HG03460 (cell line): ENCODE results near the gene CKB.

Source experiments
- ATAC-seq: cut with Tn5 transposase; IDR thresholded peaks from one replicate; pipeline ENCODE4 v1.9.1; 2021; ENCODE audit not compliant: unreplicated experiment

Gene CKB

DNA sequence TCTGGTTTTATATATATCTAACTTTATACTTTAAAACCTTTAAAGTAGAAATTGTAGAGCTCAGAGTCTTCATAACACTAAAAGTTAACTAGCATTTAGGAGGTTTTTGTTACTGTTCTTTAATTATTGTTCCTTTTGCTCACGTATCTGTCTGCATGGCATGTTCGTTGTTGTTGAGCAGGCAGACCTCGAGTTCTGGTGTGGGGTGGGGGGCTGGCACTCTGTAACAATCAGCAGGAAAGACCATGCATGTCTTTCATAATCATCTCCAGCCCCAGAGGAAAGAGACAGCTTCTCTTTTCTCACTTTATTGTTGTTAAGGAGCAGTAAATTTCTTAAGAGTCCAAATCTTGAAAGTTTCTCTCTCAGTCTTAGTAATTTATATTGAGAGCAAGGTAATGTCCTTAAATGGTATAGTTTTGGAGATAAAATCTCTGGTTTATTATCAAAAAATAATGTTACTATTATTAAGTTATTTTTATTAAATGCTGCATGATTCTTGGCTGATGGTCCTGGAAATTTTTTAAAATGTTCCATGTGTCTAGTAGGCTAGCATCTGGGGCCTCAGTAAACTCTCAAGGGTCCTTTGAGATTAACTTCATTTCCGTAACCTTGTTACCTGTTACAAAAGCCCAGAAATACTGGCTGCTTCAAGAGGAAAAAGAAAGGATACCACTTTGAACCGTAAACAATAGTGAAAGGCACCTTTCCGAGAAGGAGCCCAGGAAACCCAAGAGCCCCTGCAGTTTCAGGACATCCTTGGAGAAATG lies 30.3 kb downstream of the CKB start:
- no peak for ATAC-seq

DNA sequence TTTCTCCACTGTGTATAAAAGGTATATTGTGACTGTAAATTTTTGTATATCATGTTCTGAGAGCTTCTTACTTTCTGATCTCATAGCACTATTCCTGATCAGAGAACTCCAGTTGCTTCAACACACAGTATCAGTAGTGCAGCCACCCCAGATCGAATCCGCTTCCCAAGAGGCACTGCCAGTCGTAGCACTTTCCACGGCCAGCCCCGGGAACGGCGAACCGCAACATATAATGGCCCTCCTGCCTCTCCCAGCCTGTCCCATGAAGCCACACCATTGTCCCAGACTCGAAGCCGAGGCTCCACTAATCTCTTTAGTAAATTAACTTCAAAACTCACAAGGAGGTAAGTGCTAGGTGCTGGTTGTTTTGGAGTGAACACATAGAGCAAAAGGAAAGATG lies 30.9 kb downstream of the CKB start:
- ATAC-seq = no peak

DNA sequence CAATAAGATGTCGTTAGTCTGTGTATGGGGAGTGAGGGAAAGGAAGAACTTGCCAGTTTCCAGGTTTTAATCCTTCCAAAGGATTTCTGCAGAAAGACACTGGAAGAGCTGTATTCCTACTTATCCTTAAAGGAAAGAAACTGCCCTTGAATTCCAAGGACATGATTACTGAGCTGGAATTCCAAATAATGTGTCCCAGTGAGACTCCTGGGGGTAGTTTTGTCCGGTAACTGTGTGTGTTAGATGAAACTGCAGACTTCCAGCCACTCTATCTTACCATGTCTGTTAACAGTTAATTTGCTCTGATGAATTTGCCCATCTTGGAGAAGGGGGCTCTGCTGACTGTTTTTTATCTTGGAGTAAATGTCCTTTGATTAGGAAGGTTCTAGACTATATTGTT lies 33.0 kb downstream of the CKB start:
- ATAC-seq = no peak

DNA sequence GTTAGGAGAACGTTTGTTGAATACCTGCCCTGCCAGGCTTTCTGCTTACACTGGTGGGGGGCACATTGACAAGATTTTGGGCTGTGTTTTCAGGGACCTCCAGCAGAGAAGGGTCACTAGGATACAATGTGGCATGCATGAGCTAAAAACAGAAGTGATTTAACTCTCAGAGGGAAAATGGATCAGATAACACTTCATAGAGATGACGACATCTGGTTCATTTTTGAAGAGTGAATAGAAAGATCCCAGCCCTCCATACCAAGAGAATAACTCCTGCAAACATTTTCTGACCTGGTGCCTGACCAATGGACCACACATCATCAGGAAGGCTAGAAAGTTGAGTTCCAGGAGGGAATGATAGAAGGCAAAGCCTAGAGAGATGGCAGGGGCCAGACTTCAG lies 33.7 kb downstream of the CKB start:
- ATAC-seq = no peak

DNA sequence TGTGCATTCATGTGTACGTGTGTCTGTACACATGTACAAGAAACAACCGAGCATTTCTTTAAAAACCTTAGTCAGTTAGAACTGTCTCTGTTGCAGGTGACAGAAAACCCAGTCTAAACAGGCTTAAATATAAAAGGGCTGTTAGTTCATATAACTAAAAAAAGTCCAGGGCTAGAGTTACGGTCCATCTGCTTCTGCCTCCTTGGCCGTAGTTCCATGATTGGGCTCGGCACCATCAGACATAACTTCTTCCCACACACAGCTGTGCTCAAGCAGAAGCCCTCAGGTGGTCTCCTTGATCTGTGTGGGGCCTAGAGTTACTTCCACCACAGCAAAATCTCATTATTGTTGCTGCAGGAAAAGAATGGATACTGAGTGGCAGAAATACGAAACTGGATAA lies 34.6 kb downstream of the CKB start:
- no peak for ATAC-seq

DNA sequence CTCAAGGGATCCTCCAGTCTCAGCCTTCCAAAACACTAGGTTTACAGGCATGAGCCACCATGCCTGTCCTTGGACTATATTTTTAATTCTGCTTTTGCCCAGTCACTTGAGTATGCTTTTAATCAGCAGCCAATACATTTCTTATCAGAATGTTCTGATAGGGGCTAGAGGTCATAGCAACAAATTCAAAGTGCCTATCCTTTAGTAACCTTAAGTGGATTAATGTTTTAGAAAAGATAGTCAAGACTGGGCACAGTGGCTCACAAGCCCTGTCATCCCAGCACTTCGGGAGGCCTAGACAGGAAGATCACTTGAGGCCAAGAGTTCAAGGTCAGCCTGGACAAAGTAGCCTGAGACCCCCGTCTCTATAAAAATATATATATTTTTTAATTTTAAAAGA lies 37.1 kb downstream of the CKB start:
- no peak for ATAC-seq

DNA sequence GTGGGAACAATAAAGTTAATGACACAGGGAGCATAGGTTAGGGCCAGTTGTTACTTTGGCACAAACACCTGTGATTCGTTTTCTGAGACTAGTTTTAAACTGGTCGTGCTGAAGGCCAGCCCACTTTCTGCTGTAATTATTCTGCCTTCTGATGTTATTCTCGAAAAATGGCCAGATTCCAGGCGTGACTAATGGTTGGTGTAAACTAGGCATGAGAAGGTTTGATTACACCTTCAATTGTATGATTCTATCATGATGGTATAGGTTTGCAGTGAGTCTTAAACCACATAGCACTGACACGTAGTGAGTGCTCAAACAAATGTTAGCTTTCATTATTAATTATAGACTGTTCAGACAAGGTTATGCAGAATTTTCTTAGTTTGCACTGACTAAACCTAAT lies 39.0 kb downstream of the CKB start:
- no peak for ATAC-seq

DNA sequence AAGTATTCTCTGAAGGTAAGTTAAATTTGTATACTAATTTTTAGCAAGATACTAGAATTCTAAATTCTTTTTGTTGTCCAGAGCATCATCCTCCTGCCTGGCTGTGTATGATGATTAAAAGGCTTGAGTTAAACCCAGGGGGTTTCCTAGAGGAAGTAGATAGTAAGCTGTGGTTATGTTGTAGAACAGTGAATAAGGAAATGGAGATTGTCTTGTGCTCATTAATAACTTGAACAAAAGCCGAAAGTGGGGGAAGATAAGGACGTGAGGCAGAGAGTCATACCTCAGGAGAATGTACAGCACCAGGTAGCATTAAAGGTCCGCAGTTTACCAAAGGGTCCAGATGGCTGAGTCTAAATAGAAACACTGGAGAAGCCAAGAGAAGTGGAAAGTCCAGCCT lies 42.0 kb downstream of the CKB start:
- ATAC-seq = peak; percentile 87

DNA sequence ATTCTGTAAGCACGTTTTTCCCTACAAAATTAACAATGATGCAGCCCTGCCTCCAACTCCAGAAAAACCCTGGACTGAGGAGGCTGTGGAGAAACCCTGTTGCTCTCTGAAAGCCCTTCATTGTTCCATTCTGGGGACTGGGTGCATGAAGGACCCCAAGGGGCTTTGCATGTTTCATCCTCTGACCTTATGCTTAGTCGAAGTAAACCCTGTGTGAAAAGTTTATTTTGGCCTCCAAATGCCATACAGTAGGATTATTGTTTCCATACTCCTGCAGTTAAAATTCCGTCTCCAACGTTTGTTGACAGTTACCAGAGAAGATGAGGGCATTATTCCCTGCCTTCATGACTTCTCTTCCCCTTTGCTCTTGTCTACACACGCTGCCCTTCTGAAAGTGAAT lies 46.0 kb downstream of the CKB start:
- no peak for ATAC-seq

DNA sequence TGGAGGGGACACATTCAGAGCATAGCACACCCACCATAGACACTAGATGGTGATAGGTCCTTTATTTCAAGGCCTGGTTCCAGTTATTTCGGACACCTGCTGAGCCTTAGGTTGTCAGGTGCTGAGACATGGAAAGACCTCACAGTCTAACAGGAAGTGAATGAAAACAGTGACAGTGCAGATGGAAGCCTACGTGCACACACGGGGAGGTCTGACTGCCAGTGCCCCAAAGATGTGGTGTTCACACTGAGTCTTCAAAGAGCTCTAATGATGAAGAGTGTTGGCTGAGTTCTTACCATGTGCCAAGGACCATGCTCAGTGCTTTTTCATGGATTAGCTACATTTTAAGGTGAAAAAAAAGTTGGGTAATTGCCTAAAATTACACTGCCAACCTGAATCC lies 46.6 kb downstream of the CKB start:
- ATAC-seq = no peak

DNA sequence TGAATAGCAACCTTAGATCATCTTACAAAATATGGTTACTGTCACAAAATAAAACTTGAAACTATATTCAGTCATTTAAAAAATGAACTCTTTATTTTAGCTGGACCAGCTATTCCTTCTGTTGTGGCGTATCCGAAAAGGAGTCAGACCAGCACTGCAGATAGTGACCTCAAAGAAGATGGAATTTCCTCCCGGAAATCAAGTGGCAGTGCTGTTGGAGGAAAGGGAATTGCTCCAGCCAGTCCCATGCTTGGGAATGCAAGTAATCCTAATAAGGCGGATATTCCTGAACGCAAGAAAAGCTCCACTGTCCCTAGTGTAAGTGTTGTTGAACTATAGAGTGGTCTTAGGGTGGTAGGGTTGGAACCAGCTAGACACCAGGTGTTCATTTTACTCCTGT lies 47.7 kb downstream of the CKB start:
- no peak for ATAC-seq

DNA sequence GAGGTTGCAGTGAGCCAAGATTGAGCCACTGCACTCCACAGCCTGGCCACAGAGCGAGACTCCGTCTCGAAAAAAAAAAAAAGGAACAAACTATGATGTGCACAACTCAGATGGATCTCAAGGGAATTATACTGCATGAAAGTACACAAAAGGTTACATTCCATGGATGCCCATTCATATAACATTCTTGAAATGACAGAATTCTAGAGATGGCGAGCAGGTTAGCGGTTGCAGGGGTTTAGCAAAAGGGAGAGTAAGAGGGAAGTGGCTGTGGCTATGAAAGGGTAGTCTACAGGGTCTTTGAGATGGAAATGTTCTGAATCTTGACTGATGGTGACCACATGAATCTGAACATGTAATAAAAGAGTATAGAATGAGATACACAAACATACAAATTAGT lies 49.7 kb downstream of the CKB start:
- ATAC-seq = no peak
